ENCODE results near the gene RBFOX2. TPM values are rescaled to one million over a fixed set of nuclear protein-coding genes. Genes with fewer than 3 reads are reported as not detected.
"Not testable (repeated sequence)": the region's sequence is repeated elsewhere in the genome, so short reads cannot be mapped to it uniquely, and the experiment has no call there.

Gene RBFOX2
- total and polyA plus RNA-seq, 2 experiments from 2014 or later, result 88.8 to 131 TPM

- TF ChIP-seq ZNF462 (CRISPR knock-in tag; IDR thresholded peaks at IDR 0.05), result no peak
- no peak for TF ChIP-seq ZNF114 (CRISPR knock-in tag; IDR thresholded peaks at IDR 0.05)
- TF ChIP-seq ETS1 (IDR thresholded peaks at IDR 0.05), result no peak
- no peak for TF ChIP-seq POLR2AphosphoS5 (IDR thresholded peaks at IDR 0.05; ENCODE audit: low read depth)
- TF ChIP-seq REST (IDR thresholded peaks at IDR 0.05; ENCODE audit: unreplicated experiment), result no peak
- no peak for TF ChIP-seq EZH2phosphoT487 (IDR thresholded peaks at IDR 0.05; ENCODE audit: unreplicated experiment)
- no peak for TF ChIP-seq EZH2 (IDR thresholded peaks at IDR 0.05; ENCODE audit: low read depth, unreplicated experiment)
Observed at GRCh38 chr22:35995348-35995747, 33.3 kb downstream of the RBFOX2 start (continued).

- not testable (repeated sequence) for H3K27ac ChIP-seq (ENCODE audit: low read depth); H3K9me2 ChIP-seq (ENCODE audit: insufficient read depth); H3K4me2 ChIP-seq; H3K27me3 Mint-ChIP-seq (ENCODE audit: insufficient read depth, low read depth, poor library complexity); ATAC-seq; H3K27me3 ChIP-seq (ENCODE audit: insufficient read depth); DNase-seq (ENCODE audit: low spot score); H3F3A ChIP-seq (replicated peaks; ENCODE audit: low read depth); H3K36me3 Mint-ChIP-seq (ENCODE audit: low read depth); H3K9me3 Mint-ChIP-seq; H2AFZ ChIP-seq; H3K36me3 ChIP-seq (ENCODE audit: insufficient read depth); H3K4me3 ChIP-seq; H3K4me3 Mint-ChIP-seq; H3K27ac Mint-ChIP-seq
- Histone ChIP-seq H3K4me1 (ENCODE audit: insufficient read depth) (peaks cover 24% of the 10 kb centered on the region), H4K20me1 (replicated peaks; ENCODE audit: insufficient read depth) (peaks cover 25% of the 10 kb centered on the region), H3K79me2 (replicated peaks; ENCODE audit: insufficient read depth) (peaks cover 91% of the 10 kb centered on the region)
- H3K4me1 Mint-ChIP-seq, result peaks cover 28% of the 10 kb centered on the region
Observed at GRCh38 chr22:35993727-35994126, 34.9 kb downstream of the RBFOX2 start.

All from GM23338 (cell line).